Posterior vena cava (tissue), 2 donors: ENCODE data around the gene PEX26. TPM values are rescaled to one million over a fixed set of nuclear protein-coding genes. Genes with fewer than 3 reads are reported as not detected.
"Not testable (repeated sequence)": the region's sequence is repeated elsewhere in the genome, so short reads cannot be mapped to it uniquely, and the experiment has no call there.

ENCODE experiments used
- DNase-seq: peaks from one replicate; pipeline ENCODE4 v3.0.0-alpha.2; 2020; ENCODE audit warnings: low spot score
- intact Hi-C, 2 donors: fragments of 100-400 bp; cut with DNase I; formaldehyde crosslinking; loops; one replicate each; pipeline versions ENCODE4 v1.14.1 to v1.14.2; 2022 to 2023
- total RNA-seq, 2 donors: library from RNA; stranded (reverse); fragmentation: NEBNext Ultra II Directional; extraction: Animal tissue kit (Norgen Biotek cat#: 25700); gene quantifications; one replicate each; pipeline ENCODE4 v1.2.1, GENCODE V29; 2021
- donor health status: DM: yes; HTN: yes; CAD: no.
- donor health status: DM: yes; HTN: yes; CAD: no.

Gene PEX26
- total RNA-seq, 2 donors from 2014 or later, result 25.5 to 28.5 TPM

GRCh38 chr22:18110954-18111758, 33.4 kb downstream of the PEX26 start:
- intact Hi-C loops, result no loop called here
- peak; percentile 81 for DNase-seq

- DNase-seq, result peak; percentile 64
- intact Hi-C loops, result no loop called here
Measured at GRCh38 chr22:18111759-18112330, 34.1 kb downstream of the PEX26 start.

- DNase-seq, result peak; percentile 41
- intact Hi-C loops, result no loop called here
Measured at GRCh38 chr22:18112440-18112839, 34.6 kb downstream of the PEX26 start.

- intact Hi-C loops, result no loop called here
- peak; percentile 68 for DNase-seq
Measured at GRCh38 chr22:18113680-18114394, 36.0 kb downstream of the PEX26 start.

GRCh38 chr22:18114495-18114894, 36.7 kb downstream of the PEX26 start:
- DNase-seq, result peak; percentile 31
- intact Hi-C loops, result no loop called here

- DNase-seq, result peak; percentile 68
- intact Hi-C loops, result no loop called here
Measured at GRCh38 chr22:18114976-18115652, 37.3 kb downstream of the PEX26 start.

GRCh38 chr22:18115906-18116371, 38.1 kb downstream of the PEX26 start:
- intact Hi-C loops, result no loop called here

GRCh38 chr22:18116634-18117033, 38.8 kb downstream of the PEX26 start:
- peak; percentile 54 for DNase-seq
- intact Hi-C loops, result no loop called here

More at GRCh38 chr22:18115906-18116371, 38.1 kb downstream of the PEX26 start:
- DNase-seq, result peak; percentile 54

GRCh38 chr22:18118345-18118915, 40.6 kb downstream of the PEX26 start:
- DNase-seq, result peak; percentile 23
- intact Hi-C loops, result no loop called here

GRCh38 chr22:18119409-18120110, 41.8 kb downstream of the PEX26 start:
- DNase-seq, result peak; percentile 67

GRCh38 chr22:18120857-18121256, 43.1 kb downstream of the PEX26 start:
- peak; percentile 2 for DNase-seq
- intact Hi-C loops, result no loop called here

More at GRCh38 chr22:18119409-18120110, 41.8 kb downstream of the PEX26 start:
- intact Hi-C loops, result no loop called here

GRCh38 chr22:18121506-18121905, 43.7 kb downstream of the PEX26 start:
- intact Hi-C loops, result no loop called here
- peak; percentile 72 for DNase-seq

GRCh38 chr22:18121954-18122554, 44.3 kb downstream of the PEX26 start:
- DNase-seq, result peak; percentile 18
- intact Hi-C loops, result no loop called here

GRCh38 chr22:18123476-18124025, 45.8 kb downstream of the PEX26 start:
- intact Hi-C loops, result not testable (repeated sequence)
- peak; percentile 54 for DNase-seq

- intact Hi-C loops, result no loop called here
- peak; percentile 73 for DNase-seq
Measured at GRCh38 chr22:18126606-18127005, 48.8 kb downstream of the PEX26 start.

- peak; percentile 24 for DNase-seq
- intact Hi-C loops, result no loop called here
Measured at GRCh38 chr22:18130018-18130417, 52.2 kb downstream of the PEX26 start.

- intact Hi-C loops, result no loop called here
Measured at GRCh38 chr22:18130699-18131429, 53.1 kb downstream of the PEX26 start.

More at GRCh38 chr22:18130699-18131429, 53.1 kb downstream of the PEX26 start:
- DNase-seq, result peak; percentile 65
